ENCODE results near the gene PILRA. TPM values are rescaled to one million over a fixed set of nuclear protein-coding genes. Genes with fewer than 3 reads are reported as not detected.

The PILRA gene
- total and polyA plus RNA-seq, 2 of the 8 experiments (the other 6 are each of a cell fraction or from before 2014, with no cell fraction given): 7.6 to 10.6 TPM

DNA sequence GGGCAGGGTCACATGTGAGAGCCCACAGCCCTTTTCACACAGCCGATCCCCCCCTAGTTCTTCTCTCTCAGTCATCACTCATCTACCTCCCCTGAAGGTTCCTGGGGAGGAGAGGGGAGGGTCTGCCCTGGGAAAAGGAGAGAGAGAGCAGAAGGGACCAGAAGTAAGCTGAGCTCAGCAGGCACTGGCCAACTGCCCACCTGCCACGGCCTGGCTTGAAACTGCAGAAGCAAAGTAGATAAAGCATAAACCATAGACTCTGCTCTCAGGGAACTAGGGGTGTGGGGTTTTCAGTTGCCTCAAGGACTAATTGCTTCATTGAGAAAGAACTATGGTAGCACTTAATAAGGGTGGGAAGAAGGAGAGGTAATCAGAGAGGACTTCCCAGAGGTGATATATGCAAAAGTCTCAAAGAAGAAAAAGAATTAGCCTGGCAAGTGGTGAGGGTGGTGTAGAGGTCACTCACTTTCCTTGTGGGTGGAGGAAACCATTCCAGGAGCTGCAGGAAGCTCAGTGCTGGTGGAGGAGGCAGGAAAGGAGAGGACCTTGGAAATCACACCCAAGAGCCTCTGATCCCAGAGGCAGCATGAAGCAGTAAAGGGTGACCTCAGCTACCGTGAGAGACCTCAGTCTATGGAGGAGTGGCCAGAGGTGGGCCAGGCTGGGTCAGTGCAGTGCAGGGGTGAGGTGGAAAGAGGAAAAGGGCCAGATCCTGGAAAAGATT is 17.2 kb downstream of the PILRA start:
- no peak overlapping the region for H2BK15ac ChIP-seq (ENCODE audit: low read length)
- no peaks in the 10 kb centered on the region for H3K79me2 ChIP-seq (ENCODE audit: control insufficient read depth in 1 of 2, insufficient read depth in 2 of 2, low read length in 2 of 2)
- WGBS, 2 experiments (ENCODE audit: extremely low coverage in 1 of 2, insufficient coverage in 1 of 2, insufficient read length in 1 of 2, insufficient replicate concordance in 2 of 2, low coverage in 1 of 2, low lambda C conversion rate in 2 of 2, missing lambda C conversion rate in 1 of 2): 77% methylated on average over 3 of the region's 3 CpGs; no CpG with 5 or more reads in 1 of the 2 experiments
- H3K9ac ChIP-seq (replicated peaks in 1 of 4; ENCODE audit: extremely low read depth in 1 of 4, low read depth in 3 of 4, low read length in 3 of 4): no peak overlapping the region; a peak in 1 of 7 replicates
- H2BK120ac ChIP-seq (replicated peaks; ENCODE audit: low read depth, low read length): no peak overlapping the region
- no peaks in the 10 kb centered on the region for H3K9me3 ChIP-seq (ENCODE audit: insufficient read depth in 2 of 2, low read depth in 1 of 2, low read length in 1 of 2)
- H2BK5ac ChIP-seq (ENCODE audit: low read depth, low read length): no peak overlapping the region
- peak overlapping the region; percentile 57; the same call in 1 of the 2 replicates for H4K8ac ChIP-seq (ENCODE audit: extremely low read depth, insufficient read depth, low read length)
- no peak overlapping the region for H2AK5ac ChIP-seq (ENCODE audit: low read depth, low read length)
- no peak overlapping the region for H3K4me3 ChIP-seq (ENCODE audit: extremely low read depth in 1 of 4, insufficient read depth in 2 of 4, low read depth in 3 of 4, low read length in 4 of 4)
- ChIA-PET CTCF (ENCODE audit: partially characterized antibody) (interaction anchor here (1.6 to 4.1 kb wide), 5 partner anchors 10 to 45 kb away, joined by 5 to 25 read pairs (median 8); no protein-coding TSS in a partner anchor), POLR2A (ENCODE audit: partially characterized antibody) (interaction anchor here (1.4 to 1.6 kb wide), 4 partner anchors 20 to 38 kb away, joined by 3 to 5 read pairs (median 4); partner anchors contain the start of gene ZCWPW1)
- no peak overlapping the region for H3K27ac ChIP-seq (ENCODE audit: low read depth, low read length)
- H2AFZ ChIP-seq (ENCODE audit: low read length): no peak overlapping the region
- no peak overlapping the region for H3K23ac ChIP-seq (ENCODE audit: insufficient read length)
- H3K4me2 ChIP-seq (ENCODE audit: insufficient read depth in 1 of 2, low read depth in 2 of 2, low read length in 2 of 2): no peak overlapping the region
- DNase-seq (ENCODE audit: low read depth in 1 of 2, low spot score in 2 of 2): no peak
- H3K27me3 ChIP-seq (replicated peaks in 1 of 4; ENCODE audit: control insufficient read depth in 3 of 4, extremely low read depth in 1 of 4, insufficient read depth in 3 of 4, low read length in 3 of 4): no peaks in the 10 kb centered on the region
- H3K79me1 ChIP-seq (ENCODE audit: low read depth, low read length): no peaks in the 10 kb centered on the region
- H3K4ac ChIP-seq (replicated peaks; ENCODE audit: insufficient read length, low read depth, low read length): no peak overlapping the region
- H2BK20ac ChIP-seq (ENCODE audit: low read length): no peak overlapping the region
- H4K20me1 ChIP-seq (replicated peaks in 1 of 2; ENCODE audit: control insufficient read depth in 1 of 2, insufficient read depth in 2 of 2, low read length in 2 of 2): no peaks in the 10 kb centered on the region
- no peak overlapping the region for H3K56ac ChIP-seq (replicated peaks; ENCODE audit: insufficient read length, low read depth, low read length)
- no peak overlapping the region for H3K14ac ChIP-seq (ENCODE audit: insufficient read length)
- no peaks in the 10 kb centered on the region for H3K36me3 ChIP-seq (ENCODE audit: control insufficient read depth in 2 of 4, insufficient read depth in 4 of 4, low read length in 3 of 4)
- H4K91ac ChIP-seq (replicated peaks; ENCODE audit: insufficient read length, low read length): no peak overlapping the region
- peaks cover 0 to 2% (median 0%) of the 10 kb centered on the region in 4 experiments; a peak in 2 of 7 replicates for H3K4me1 ChIP-seq (replicated peaks in 1 of 4; ENCODE audit: control insufficient read depth in 3 of 4, insufficient read depth in 4 of 4, low read length in 3 of 4)
- no peak overlapping the region for H4K5ac ChIP-seq (ENCODE audit: insufficient read length, low read depth, low read length)
- no peak overlapping the region for H3K18ac ChIP-seq (ENCODE audit: extremely low read depth, low read length)
- no peak for FAIRE-seq
- no peak overlapping the region; the same call in 1 of the 2 replicates for H2BK12ac ChIP-seq (ENCODE audit: low read depth, low read length)
- H3K23me2 ChIP-seq (ENCODE audit: low read depth, low read length): no peaks in the 10 kb centered on the region
- no peak for TF ChIP-seq RAD21 (IDR thresholded peaks at IDR 0.05 in 1 of 2, conservative IDR thresholded peaks at IDR 0.05 in 1 of 2; ENCODE audit: low read depth in 2 of 2, low read length in 2 of 2)
- TF ChIP-seq, protein P1, sequence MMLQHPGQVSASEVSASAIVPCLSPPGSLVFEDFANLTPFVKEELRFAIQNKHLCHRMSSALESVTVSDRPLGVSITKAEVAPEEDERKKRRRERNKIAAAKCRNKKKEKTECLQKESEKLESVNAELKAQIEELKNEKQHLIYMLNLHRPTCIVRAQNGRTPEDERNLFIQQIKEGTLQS (IDR thresholded peaks at IDR 0.05; ENCODE audit: insufficient read depth, low read depth, low read length): no peak
- TF ChIP-seq TAF1 (IDR thresholded peaks at IDR 0.05; ENCODE audit: low read depth, low read length): no peak
- no peak for TF ChIP-seq CHD1 (IDR thresholded peaks at IDR 0.05; ENCODE audit: low read depth, low read length)
- TF ChIP-seq BCL11A (IDR thresholded peaks at IDR 0.05; ENCODE audit: low read depth in 2 of 2, low read length in 2 of 2): no peak
- TF ChIP-seq CBX5 (IDR thresholded peaks at IDR 0.05; ENCODE audit: low read depth, low read length): no peak
- no peak for TF ChIP-seq POLR2A (IDR thresholded peaks at IDR 0.05; ENCODE audit: control extremely low read depth in 1 of 2, low read depth in 2 of 2, low read length in 2 of 2)
- TF ChIP-seq SP1 (IDR thresholded peaks at IDR 0.05; ENCODE audit: low read depth, low read length): no peak
- no peak for TF ChIP-seq CREB1 (IDR thresholded peaks at IDR 0.05)
- TF ChIP-seq SIN3A (conservative IDR thresholded peaks at IDR 0.05 in 1 of 2, IDR thresholded peaks at IDR 0.05 in 1 of 2; ENCODE audit: low read depth in 1 of 2, low read length in 2 of 2): no peak
- TF ChIP-seq YY1 (IDR thresholded peaks at IDR 0.05; ENCODE audit: low read depth, low read length): no peak
- no peak for TF ChIP-seq BRCA1 (IDR thresholded peaks at IDR 0.05; ENCODE audit: low read depth, low read length)
- no peak for TF ChIP-seq SIRT6 (IDR thresholded peaks at IDR 0.05; ENCODE audit: low read length)
